HG02840 (cell line): ENCODE data around the gene SLFN14.
"Not testable (repeated sequence)": the region's sequence is repeated elsewhere in the genome, so short reads cannot be mapped to it uniquely, and the experiment has no call there.

ENCODE experiments used
- ATAC-seq: cut with Tn5 transposase; IDR thresholded peaks from one replicate; pipeline ENCODE4 v1.9.1; 2021; ENCODE audit warnings: mild to moderate bottlenecking, moderate library complexity, moderate number of reproducible peaks; ENCODE audit not compliant: unreplicated experiment, low FRiP score

The SLFN14 gene

GRCh38 chr17:35563181-35563580 is 2.6 kb upstream of the SLFN14 start:
- ATAC-seq: not testable (repeated sequence)

GRCh38 chr17:35559495-35560210 is 966 bp downstream of the SLFN14 start:
- ATAC-seq: no peak

- ATAC-seq: no peak
Measured at GRCh38 chr17:35557353-35557752, 3.3 kb downstream of the SLFN14 start.

- no peak for ATAC-seq
Measured at GRCh38 chr17:35555691-35556090, 4.9 kb downstream of the SLFN14 start.

GRCh38 chr17:35554668-35555067 is 6.0 kb downstream of the SLFN14 start:
- ATAC-seq: no peak

GRCh38 chr17:35553310-35553709 is 7.3 kb downstream of the SLFN14 start:
- no peak for ATAC-seq

- no peak for ATAC-seq
Measured at GRCh38 chr17:35548978-35549377, 11.6 kb downstream of the SLFN14 start.

GRCh38 chr17:35548208-35548810 is 12.3 kb downstream of the SLFN14 start:
- no peak for ATAC-seq

- no peak for ATAC-seq
Measured at GRCh38 chr17:35546487-35546886, 14.1 kb downstream of the SLFN14 start.

- ATAC-seq: no peak
Measured at GRCh38 chr17:35545150-35545549, 15.5 kb downstream of the SLFN14 start.

- ATAC-seq: no peak
Measured at GRCh38 chr17:35543856-35544255, 16.8 kb downstream of the SLFN14 start.

GRCh38 chr17:35542990-35543389 is 17.6 kb downstream of the SLFN14 start:
- no peak for ATAC-seq

- no peak for ATAC-seq
Measured at GRCh38 chr17:35541434-35541833, 19.2 kb downstream of the SLFN14 start.

GRCh38 chr17:35540589-35541404 is 19.8 kb downstream of the SLFN14 start:
- no peak for ATAC-seq

GRCh38 chr17:35539659-35540026 is 21.0 kb downstream of the SLFN14 start:
- no peak for ATAC-seq

- no peak for ATAC-seq
Measured at GRCh38 chr17:35537601-35538141, 22.9 kb downstream of the SLFN14 start, which contains the start of gene SLFN12L. Gene SLFN12L, minus strand, starts transcription at chr17:35537678. Its CDS starts 15,314 bp downstream, at chr17:35522364.

GRCh38 chr17:35536664-35537171 is 23.9 kb downstream of the SLFN14 start:
- no peak for ATAC-seq

GRCh38 chr17:35535406-35535805 is 25.2 kb downstream of the SLFN14 start:
- not testable (repeated sequence) for ATAC-seq

- no peak for ATAC-seq
Measured at GRCh38 chr17:35534576-35535093, 26.0 kb downstream of the SLFN14 start.

GRCh38 chr17:35531160-35531559 is 29.5 kb downstream of the SLFN14 start:
- ATAC-seq: no peak

GRCh38 chr17:35529866-35530265 is 30.8 kb downstream of the SLFN14 start:
- no peak for ATAC-seq
